A549 (cell line): ENCODE measurements around the gene SUSD1.

ENCODE experiments used
- MAZ ChIP-seq: fragments of 150-350 bp; IDR thresholded peaks from 2 replicates; pipeline ENCODE4 v1.6.1; 2014; ENCODE audit warnings: antibody characterized with exemption, low read depth, low read length, borderline replicate concordance
- POLR2A ChIP-seq: IDR thresholded peaks from 2 replicates; pipeline ENCODE4 v1.6.1; 2012; ENCODE audit warnings: mild to moderate bottlenecking, low read length
- TF ChIP-seq, protein P1 (sequence below): fragments of >200 bp; sonication (Bioruptor Twin); formaldehyde crosslinking; IDR thresholded peaks from 3 replicates; pipeline ENCODE4 v1.5.1; 2016

DNA sequence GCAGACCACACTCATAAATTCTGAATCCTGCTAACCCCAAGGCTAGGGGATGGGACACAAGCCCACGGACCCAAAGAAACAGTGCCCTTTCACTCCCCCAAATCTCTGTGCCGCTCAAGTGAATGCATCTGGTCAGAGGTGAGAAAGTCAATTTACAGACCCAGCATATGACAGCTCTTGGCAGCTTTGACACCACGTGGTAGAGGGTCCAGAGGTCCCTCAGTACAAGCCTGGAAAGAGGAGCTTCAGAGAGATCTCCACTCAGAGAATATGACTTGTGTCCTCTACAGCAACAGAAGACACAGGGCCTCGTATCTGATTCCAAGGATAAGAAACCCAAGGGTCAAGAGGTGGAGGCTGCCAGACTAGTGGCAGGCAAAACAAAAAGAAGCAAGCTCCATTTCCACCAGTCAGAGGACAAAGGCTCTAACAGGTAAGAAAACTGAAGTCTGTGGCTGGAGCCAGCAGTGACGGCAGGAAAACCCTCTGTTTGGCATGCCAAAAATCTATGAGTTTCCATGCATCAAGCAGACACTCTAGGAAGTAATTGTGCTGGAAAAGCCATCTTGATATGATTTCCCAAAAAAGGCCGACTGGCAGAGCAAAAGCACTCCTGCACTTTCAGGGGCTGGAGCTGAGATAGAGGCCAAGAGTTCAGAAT is 139.8 kb downstream of the SUSD1 start:
- TF ChIP-seq MAZ (no peak), POLR2A (no peak)
- TF ChIP-seq, protein P1, sequence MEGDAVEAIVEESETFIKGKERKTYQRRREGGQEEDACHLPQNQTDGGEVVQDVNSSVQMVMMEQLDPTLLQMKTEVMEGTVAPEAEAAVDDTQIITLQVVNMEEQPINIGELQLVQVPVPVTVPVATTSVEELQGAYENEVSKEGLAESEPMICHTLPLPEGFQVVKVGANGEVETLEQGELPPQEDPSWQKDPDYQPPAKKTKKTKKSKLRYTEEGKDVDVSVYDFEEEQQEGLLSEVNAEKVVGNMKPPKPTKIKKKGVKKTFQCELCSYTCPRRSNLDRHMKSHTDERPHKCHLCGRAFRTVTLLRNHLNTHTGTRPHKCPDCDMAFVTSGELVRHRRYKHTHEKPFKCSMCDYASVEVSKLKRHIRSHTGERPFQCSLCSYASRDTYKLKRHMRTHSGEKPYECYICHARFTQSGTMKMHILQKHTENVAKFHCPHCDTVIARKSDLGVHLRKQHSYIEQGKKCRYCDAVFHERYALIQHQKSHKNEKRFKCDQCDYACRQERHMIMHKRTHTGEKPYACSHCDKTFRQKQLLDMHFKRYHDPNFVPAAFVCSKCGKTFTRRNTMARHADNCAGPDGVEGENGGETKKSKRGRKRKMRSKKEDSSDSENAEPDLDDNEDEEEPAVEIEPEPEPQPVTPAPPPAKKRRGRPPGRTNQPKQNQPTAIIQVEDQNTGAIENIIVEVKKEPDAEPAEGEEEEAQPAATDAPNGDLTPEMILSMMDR = no peak
